ENCODE measurements around the gene SPINT4. TPM values are rescaled to one million over a fixed set of nuclear protein-coding genes. Genes with fewer than 3 reads are reported as not detected.
"Not testable (repeated sequence)": the region's sequence is repeated elsewhere in the genome, so short reads cannot be mapped to it uniquely, and the experiment has no call there.

SPINT4 gene
- total and polyA plus RNA-seq, 12 donors = not detected

- H3K9me3 ChIP-seq (replicated peaks in 1 of 3) = no peaks in the 10 kb centered on the region
- H3K36me3 ChIP-seq (replicated peaks in 1 of 2) = no peaks in the 10 kb centered on the region
- WGBS, 4 donors = 68 to 85% (median 70%) methylated on average over 2 to 4 of the region's 4 CpGs
- intact Hi-C loops (cut with DNase I) = no loop called here
- no peak overlapping the region for H3K27ac ChIP-seq
- H3K4me3 ChIP-seq = no peak overlapping the region
- no peak for DNase-seq
- no peaks in the 10 kb centered on the region for H3K4me1 ChIP-seq (replicated peaks in 1 of 2)
- no peaks in the 10 kb centered on the region for H3K27me3 ChIP-seq
- TF ChIP-seq POLR2A (IDR thresholded peaks at IDR 0.05) (no peak), CTCF (IDR thresholded peaks at IDR 0.05) (no peak)
Measured at GRCh38 chr20:45758096-45758495, 35.9 kb downstream of the SPINT4 start.

- DNase-seq; H3K27ac ChIP-seq; H3K4me1 ChIP-seq (replicated peaks in 1 of 2); intact Hi-C loops (cut with DNase I); H3K9me3 ChIP-seq (replicated peaks in 1 of 3); H3K36me3 ChIP-seq (replicated peaks in 1 of 2); H3K4me3 ChIP-seq; H3K27me3 ChIP-seq: not testable (repeated sequence)
- 61 to 92% (median 72%) methylated on average over 8 of the region's 8 CpGs for WGBS, 4 donors
Measured at GRCh38 chr20:45759921-45760320, 37.8 kb downstream of the SPINT4 start.

- H3K9me3 ChIP-seq (replicated peaks in 1 of 3); H3K36me3 ChIP-seq (replicated peaks in 1 of 2); H3K4me3 ChIP-seq; H3K27me3 ChIP-seq; DNase-seq; H3K4me1 ChIP-seq (replicated peaks in 1 of 2); intact Hi-C loops (cut with DNase I); H3K27ac ChIP-seq: not testable (repeated sequence)
- 60 to 96% (median 91%) methylated on average over 1 to 12 of the region's 12 CpGs for WGBS, 4 donors
Measured at GRCh38 chr20:45761966-45762365, 39.8 kb downstream of the SPINT4 start.

- H3K4me1 ChIP-seq (replicated peaks in 1 of 2); H3K27ac ChIP-seq; H3K4me3 ChIP-seq; intact Hi-C loops (cut with DNase I); H3K36me3 ChIP-seq (replicated peaks in 1 of 2); DNase-seq; H3K27me3 ChIP-seq; H3K9me3 ChIP-seq (replicated peaks in 1 of 3): not testable (repeated sequence)
- 81 to 89% (median 86%) methylated on average over 13 of the region's 13 CpGs for WGBS, 4 donors
Measured at GRCh38 chr20:45764618-45765282, 42.6 kb downstream of the SPINT4 start.

- no peaks in the 10 kb centered on the region for H3K36me3 ChIP-seq (replicated peaks in 1 of 2)
Measured at GRCh38 chr20:45765307-45765875, 43.2 kb downstream of the SPINT4 start.

More at GRCh38 chr20:45765307-45765875, 43.2 kb downstream of the SPINT4 start:
- no peak overlapping the region for H3K27ac ChIP-seq
- no peak for DNase-seq
- TF ChIP-seq POLR2A (IDR thresholded peaks at IDR 0.05) (no peak), CTCF (IDR thresholded peaks at IDR 0.05) (no peak)
- intact Hi-C loops (cut with DNase I) = no loop called here
- no peaks in the 10 kb centered on the region for H3K4me1 ChIP-seq (replicated peaks in 1 of 2)
- 62 to 80% (median 65%) methylated on average over 4 of the region's 4 CpGs for WGBS, 4 donors
- no peak overlapping the region for H3K4me3 ChIP-seq
- no peaks in the 10 kb centered on the region for H3K27me3 ChIP-seq
- no peaks in the 10 kb centered on the region for H3K9me3 ChIP-seq (replicated peaks in 1 of 3)
